DND-41 (cell line): ENCODE results near the gene ARHGEF3.

Experiments
- ATAC-seq: fragments of 200-7000 bp; cut with Tn5 transposase; 3 replicates; pipeline ENCODE4 v1.9.1; 2021; ENCODE audit warnings: low read depth; ENCODE audit not compliant: insufficient read depth
- DNase-seq: peaks from one replicate; pipeline ENCODE4 v3.0.0-alpha.2; 2020
- H2AFZ ChIP-seq: 2 replicates; pipeline ENCODE4 v1.6.0; 2012; ENCODE audit warnings: low read depth, low read length
- H3K27ac ChIP-seq: 2 replicates; pipeline ENCODE4 v1.5.1; 2012; ENCODE audit warnings: low read length, inconsistent platforms
- H3K27me3 ChIP-seq: fragments of 200-600 bp; sonication (generic); 2 replicates; pipeline ENCODE4 v1.6.0; 2012; ENCODE audit warnings: low read length, mild to moderate bottlenecking, inconsistent platforms; ENCODE audit not compliant: insufficient read depth, poor library complexity
- H3K36me3 ChIP-seq: 2 replicates; pipeline ENCODE4 v1.5.1; 2012; ENCODE audit warnings: low read length, inconsistent platforms; ENCODE audit not compliant: insufficient read depth
- H3K4me1 ChIP-seq: 2 replicates; pipeline ENCODE4 v1.5.1; 2012; ENCODE audit warnings: mild to moderate bottlenecking, low read length; ENCODE audit not compliant: insufficient read depth
- H3K4me2 ChIP-seq: 2 replicates; pipeline ENCODE4 v1.6.0; 2012; ENCODE audit warnings: mild to moderate bottlenecking, moderate library complexity, low read length, inconsistent platforms; ENCODE audit not compliant: insufficient read depth
- H3K4me3 ChIP-seq, 2 experiments: fragments of 200-600 bp in 1 of 2; shearing (Covaris generic) in 1 of 2; 2 replicates each; pipeline ENCODE4 v1.5.1; 2012 to 2016; ENCODE audit warnings: inconsistent platforms in 2 of 2, low read length in 2 of 2, mild to moderate bottlenecking in 2 of 2, low read depth in 1 of 2, moderate library complexity in 1 of 2
- H3K79me2 ChIP-seq: 2 replicates; pipeline ENCODE4 v1.6.0; 2012; ENCODE audit warnings: low read length, inconsistent platforms; ENCODE audit not compliant: insufficient read depth
- H3K9ac ChIP-seq: 2 replicates; pipeline ENCODE4 v1.6.0; 2012; ENCODE audit warnings: low read depth, mild to moderate bottlenecking, inconsistent platforms, low read length, moderate library complexity
- H3K9me3 ChIP-seq: 2 replicates; pipeline ENCODE4 v1.5.1; 2012; ENCODE audit warnings: low read length, moderate library complexity, mild to moderate bottlenecking, inconsistent platforms; ENCODE audit not compliant: insufficient read depth, severe bottlenecking
- H4K20me1 ChIP-seq: 2 replicates; pipeline ENCODE4 v1.6.0; 2012; ENCODE audit warnings: low read length; ENCODE audit not compliant: insufficient read depth
- CTCF ChIP-seq: IDR thresholded peaks from 2 replicates; pipeline ENCODE4 v1.5.1; 2012; ENCODE audit warnings: borderline replicate concordance, low read length, moderate library complexity, mild to moderate bottlenecking; ENCODE audit not compliant: poor library complexity, severe bottlenecking; ENCODE audit errors: extremely low read depth
- EZH2 ChIP-seq: IDR thresholded peaks from 3 replicates; pipeline ENCODE4 v1.6.1; 2012; ENCODE audit warnings: borderline replicate concordance, low read depth, mild to moderate bottlenecking, moderate library complexity, low read length, inconsistent platforms; ENCODE audit not compliant: severe bottlenecking

Gene ARHGEF3

DNA sequence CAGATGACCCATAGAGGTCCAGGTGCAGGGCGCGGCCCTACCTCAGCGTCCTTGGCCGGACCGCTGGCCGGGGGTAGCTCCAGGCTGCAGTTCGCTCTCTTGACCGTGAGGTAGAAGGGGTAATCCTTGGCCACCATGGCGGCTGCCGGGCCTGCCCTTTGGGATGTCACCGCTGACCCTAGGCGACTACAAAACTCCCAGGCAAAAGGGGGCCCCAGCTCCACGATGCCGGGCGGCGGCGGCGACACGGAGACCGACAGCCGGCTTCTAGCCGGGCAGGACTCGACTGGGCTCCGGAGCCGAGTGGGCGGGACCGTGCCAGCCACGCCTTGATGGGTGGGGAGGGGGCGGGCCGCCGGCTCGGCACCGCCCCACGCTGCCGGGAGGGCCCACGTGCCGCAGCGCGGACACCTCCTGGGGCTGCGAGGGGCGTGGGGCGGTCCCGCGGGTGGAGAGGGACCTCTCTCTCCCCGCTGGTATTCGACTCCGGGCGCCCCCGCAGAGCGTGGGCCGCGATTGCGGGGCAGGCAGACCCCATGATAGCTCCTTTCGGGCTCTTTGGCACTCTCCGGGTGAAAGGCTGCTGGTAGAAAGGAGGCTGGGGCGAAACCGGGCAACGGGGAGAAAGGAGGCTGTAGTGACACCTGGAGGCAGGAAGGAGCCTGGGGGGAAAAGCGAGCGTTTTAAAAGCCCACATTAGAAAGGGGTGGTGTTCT lies at the start of gene ARHGEF3:
ARHGEF3 (minus strand) TSS at position 288 of the 716 bp plus-strand sequence; CDS start at position 137, 151 bp downstream.
- Histone ChIP-seq H3K9me3 (no peaks in the 10 kb centered on the region), H3K27me3 (no peaks in the 10 kb centered on the region), H3K4me2 (peak within 1 kb of the TSS; percentile 83), H3K27ac (peak within 1 kb of the TSS; percentile 83), H3K79me2 (peaks cover 61% of the 10 kb centered on the region), H3K9ac (peak within 1 kb of the TSS; percentile 75), H4K20me1 (peaks cover 11% of the 10 kb centered on the region), H3K4me1 (peaks cover 51% of the 10 kb centered on the region), H2AFZ (peak within 1 kb of the TSS; percentile 81), H3K4me3 (peak within 1 kb of the TSS; percentile 34 to 84), H3K36me3 (peaks cover 7% of the 10 kb centered on the region)
- ATAC-seq (peak; percentile 76), DNase-seq (peak; percentile 91)
- no peak for TF ChIP-seq EZH2
- TF ChIP-seq CTCF = peak; percentile 80

- H2AFZ ChIP-seq = no peak overlapping the region
- no peaks in the 10 kb centered on the region for H4K20me1 ChIP-seq
- 0 out of 2 replicates have a peak, but pooled peaks cover 3% of the 10 kb centered on the region for H3K36me3 ChIP-seq
- H3K9me3 ChIP-seq = peaks cover 4% of the 10 kb centered on the region
- H3K4me2 ChIP-seq = no peak overlapping the region
- no peak overlapping the region for H3K4me3 ChIP-seq
- H3K79me2 ChIP-seq = peaks cover 16% of the 10 kb centered on the region
- H3K27ac ChIP-seq = no peak overlapping the region
- TF ChIP-seq EZH2 (no peak), CTCF (no peak)
- no peaks in the 10 kb centered on the region for H3K27me3 ChIP-seq
- H3K9ac ChIP-seq = no peak overlapping the region
- DNase-seq = no peak
- no peaks in the 10 kb centered on the region for H3K4me1 ChIP-seq
- no peak for ATAC-seq
Measured at GRCh38 chr3:56849698-56850097, 47.9 kb upstream of the ARHGEF3 start.

GRCh38 chr3:56845505-56845904 lies 43.8 kb upstream of the ARHGEF3 start:
- no peaks in the 10 kb centered on the region for H4K20me1 ChIP-seq
- H3K27me3 ChIP-seq = no peaks in the 10 kb centered on the region
- no peak overlapping the region for H3K27ac ChIP-seq
- H3K9ac ChIP-seq = no peak overlapping the region
- peaks cover 6% of the 10 kb centered on the region; the same call in 1 of the 2 replicates for H3K4me1 ChIP-seq
- H3K4me3 ChIP-seq = no peak overlapping the region
- H3K79me2 ChIP-seq = peaks cover 17% of the 10 kb centered on the region
- no peak for DNase-seq
- 0 out of 2 replicates have a peak, but pooled peaks cover 5% of the 10 kb centered on the region for H3K36me3 ChIP-seq
- no peak for ATAC-seq
- H3K4me2 ChIP-seq = no peak overlapping the region
- H3K9me3 ChIP-seq = peaks cover 4% of the 10 kb centered on the region
- TF ChIP-seq EZH2 (no peak), CTCF (no peak)
- no peak overlapping the region for H2AFZ ChIP-seq

DNA sequence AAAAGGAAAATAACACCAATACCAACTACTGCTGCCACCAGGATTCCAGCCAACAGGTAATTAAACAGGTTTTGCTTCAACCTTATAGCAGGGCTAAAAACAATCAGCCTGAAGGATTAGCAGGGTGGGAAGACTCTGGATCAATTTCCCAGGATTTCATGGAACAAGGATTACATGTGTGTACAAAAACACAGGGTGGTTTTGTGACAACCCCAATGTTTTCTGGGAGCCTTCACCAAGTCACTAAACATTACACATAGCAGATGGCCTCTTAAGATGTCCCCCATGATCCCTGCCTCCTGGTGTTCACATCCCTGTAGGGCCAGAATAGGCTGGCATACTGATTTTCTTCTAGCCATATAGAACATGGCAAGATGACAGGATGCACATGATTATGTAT lies 42.8 kb upstream of the ARHGEF3 start:
- DNase-seq (no peak), ATAC-seq (no peak)
- H3K9me3 ChIP-seq = peaks cover 4% of the 10 kb centered on the region
- H4K20me1 ChIP-seq = no peaks in the 10 kb centered on the region
- no peak overlapping the region for H3K4me3 ChIP-seq
- peaks cover 15% of the 10 kb centered on the region for H3K4me1 ChIP-seq
- TF ChIP-seq EZH2 (no peak), CTCF (no peak)
- H2AFZ ChIP-seq = no peak overlapping the region
- H3K36me3 ChIP-seq = 0 out of 2 replicates have a peak, but pooled peaks cover 5% of the 10 kb centered on the region
- no peaks in the 10 kb centered on the region for H3K27me3 ChIP-seq
- H3K9ac ChIP-seq = no peak overlapping the region
- H3K4me2 ChIP-seq = no peak overlapping the region
- H3K27ac ChIP-seq = no peak overlapping the region
- H3K79me2 ChIP-seq = peaks cover 26% of the 10 kb centered on the region
